ENCODE results near the gene WBP4. TPM values are rescaled to one million over a fixed set of nuclear protein-coding genes. Genes with fewer than 3 reads are reported as not detected.
A peak's percentile ranks its signal among the peaks of the same experiment; 100 is the strongest.

Gene WBP4
- total and polyA plus RNA-seq, 2 of the 13 experiments (the other 11 are each of a cell fraction or from before 2014, with no cell fraction given): 6.7 to 11.7 TPM

DNA sequence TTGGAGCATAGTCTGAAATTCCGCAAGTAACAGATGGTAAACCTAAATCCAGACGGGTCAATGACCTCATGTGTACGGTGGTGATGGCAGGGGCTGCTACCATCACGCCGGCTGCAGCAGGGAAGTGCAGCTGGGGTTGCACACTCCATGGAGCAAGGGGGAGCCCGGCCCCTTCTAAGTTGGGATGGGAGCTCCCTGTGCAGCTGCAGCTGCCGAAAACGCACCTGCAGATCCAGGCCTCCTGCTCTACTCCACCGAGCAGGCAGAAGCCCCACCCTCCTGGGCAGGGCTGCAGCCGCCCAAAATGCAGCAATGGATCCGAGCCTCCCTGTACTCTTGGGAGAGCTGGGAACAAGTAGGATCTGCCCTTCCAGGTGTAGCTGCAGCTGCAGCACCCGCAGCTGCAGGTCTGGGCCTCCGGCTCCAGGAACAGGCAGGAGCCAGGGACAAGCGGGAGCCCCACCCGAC is 45.8 kb downstream of the WBP4 start (continued):
- 0 out of 2 replicates have a peak, but pooled peaks have one; percentile 16 for TF ChIP-seq TOPORS (CRISPR knock-in tag; IDR thresholded peaks at IDR 0.05)
- TF ChIP-seq MYC (CRISPR knock-in tag; IDR thresholded peaks at IDR 0.05; ENCODE audit: borderline replicate concordance): peak; percentile 10; the same call in 1 of the 2 replicates
- TF ChIP-seq HDAC1 (CRISPR knock-in tag; IDR thresholded peaks at IDR 0.05): peak; percentile 57; the same call in 1 of the 2 replicates
- peak; percentile 89 for TF ChIP-seq RXRA (CRISPR knock-in tag; IDR thresholded peaks at IDR 0.05)
- 0 out of 2 replicates have a peak, but pooled peaks have one; percentile 9 for TF ChIP-seq PATZ1 (CRISPR knock-in tag; IDR thresholded peaks at IDR 0.05)
- TF ChIP-seq, protein P1, sequence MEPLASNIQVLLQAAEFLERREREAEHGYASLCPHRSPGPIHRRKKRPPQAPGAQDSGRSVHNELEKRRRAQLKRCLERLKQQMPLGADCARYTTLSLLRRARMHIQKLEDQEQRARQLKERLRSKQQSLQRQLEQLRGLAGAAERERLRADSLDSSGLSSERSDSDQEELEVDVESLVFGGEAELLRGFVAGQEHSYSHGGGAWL (CRISPR knock-in tag; IDR thresholded peaks at IDR 0.05): 0 out of 2 replicates have a peak, but pooled peaks have one; percentile 8
- TF ChIP-seq ZHX2 (IDR thresholded peaks at IDR 0.05; ENCODE audit: low read depth): 0 out of 2 replicates have a peak, but pooled peaks have one; percentile 15
- no peak for TF ChIP-seq ZHX2 (CRISPR knock-in tag; IDR thresholded peaks at IDR 0.05; ENCODE audit: borderline replicate concordance)
- TF ChIP-seq ZNF280D (CRISPR knock-in tag; IDR thresholded peaks at IDR 0.05): 0 out of 2 replicates have a peak, but pooled peaks have one; percentile 13
- TF ChIP-seq ELF1 (CRISPR knock-in tag; IDR thresholded peaks at IDR 0.05): 0 out of 2 replicates have a peak, but pooled peaks have one; percentile 11
- TF ChIP-seq ZEB1 (IDR thresholded peaks at IDR 0.05; ENCODE audit: insufficient replicate concordance, low read depth): peak; percentile 52
- TF ChIP-seq NRL (CRISPR knock-in tag; IDR thresholded peaks at IDR 0.05; ENCODE audit: borderline replicate concordance): 0 out of 2 replicates have a peak, but pooled peaks have one; percentile 3
- TF ChIP-seq MIXL1 (CRISPR knock-in tag; IDR thresholded peaks at IDR 0.05): no peak
- TF ChIP-seq, protein P2, sequence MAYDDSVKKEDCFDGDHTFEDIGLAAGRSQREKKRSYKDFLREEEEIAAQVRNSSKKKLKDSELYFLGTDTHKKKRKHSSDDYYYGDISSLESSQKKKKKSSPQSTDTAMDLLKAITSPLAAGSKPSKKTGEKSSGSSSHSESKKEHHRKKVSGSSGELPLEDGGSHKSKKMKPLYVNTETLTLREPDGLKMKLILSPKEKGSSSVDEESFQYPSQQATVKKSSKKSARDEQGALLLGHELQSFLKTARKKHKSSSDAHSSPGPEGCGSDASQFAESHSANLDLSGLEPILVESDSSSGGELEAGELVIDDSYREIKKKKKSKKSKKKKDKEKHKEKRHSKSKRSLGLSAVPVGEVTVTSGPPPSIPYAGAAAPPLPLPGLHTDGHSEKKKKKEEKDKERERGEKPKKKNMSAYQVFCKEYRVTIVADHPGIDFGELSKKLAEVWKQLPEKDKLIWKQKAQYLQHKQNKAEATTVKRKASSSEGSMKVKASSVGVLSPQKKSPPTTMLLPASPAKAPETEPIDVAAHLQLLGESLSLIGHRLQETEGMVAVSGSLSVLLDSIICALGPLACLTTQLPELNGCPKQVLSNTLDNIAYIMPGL (CRISPR knock-in tag; IDR thresholded peaks at IDR 0.05; ENCODE audit: borderline replicate concordance in 1 of 2, low read depth in 1 of 2): 0 out of 4 replicates have a peak, but pooled peaks of 1 of the 2 experiments have one; percentile 10
- peak; percentile 24 for TF ChIP-seq HNRNPLL (IDR thresholded peaks at IDR 0.05; ENCODE audit: low read depth, low read length, poor library complexity, severe bottlenecking)

Data from HepG2 (cell line).